ENCODE results near the gene VPS37B.

DNA sequence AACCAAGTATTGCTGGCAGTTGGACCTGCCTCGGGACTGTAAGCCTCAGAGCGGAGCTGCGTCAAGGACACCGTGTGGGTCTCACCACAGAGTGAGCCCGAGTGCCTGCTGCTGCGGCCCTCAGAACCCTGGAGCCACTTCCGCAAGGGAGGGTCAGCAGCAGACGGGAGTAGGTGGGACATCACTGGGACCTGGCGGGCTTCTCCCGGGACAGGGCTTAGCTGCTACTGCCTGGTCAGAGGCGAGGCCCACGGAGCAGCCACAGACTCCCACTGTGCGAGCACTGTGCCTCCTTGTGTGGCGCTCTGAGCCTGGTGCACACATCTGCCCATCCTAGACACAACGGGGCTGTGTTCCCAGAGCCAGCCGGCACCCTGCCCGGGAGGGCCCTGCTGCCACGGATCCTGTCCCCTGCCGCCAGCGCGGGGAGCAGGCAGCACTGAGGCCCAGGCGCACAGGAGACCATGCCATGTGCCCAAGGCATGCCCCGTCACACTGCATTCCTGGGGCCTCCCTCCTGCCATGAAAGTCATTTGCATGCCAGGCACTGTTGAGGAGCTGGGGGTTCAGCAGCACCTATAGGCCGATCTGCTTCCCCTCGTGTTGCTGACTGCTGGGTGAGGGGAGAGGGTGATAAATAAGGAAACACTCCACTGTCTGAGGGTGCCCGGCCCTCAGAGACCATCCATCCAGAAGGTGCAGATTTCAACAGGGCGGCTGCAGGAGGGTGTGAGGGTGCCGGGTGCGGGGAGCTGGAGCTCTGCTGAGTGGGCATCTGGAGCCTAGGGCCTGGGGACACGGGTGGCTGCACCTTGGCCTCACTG lies 50.7 kb downstream of the VPS37B start:
- TF ChIP-seq, protein P1, sequence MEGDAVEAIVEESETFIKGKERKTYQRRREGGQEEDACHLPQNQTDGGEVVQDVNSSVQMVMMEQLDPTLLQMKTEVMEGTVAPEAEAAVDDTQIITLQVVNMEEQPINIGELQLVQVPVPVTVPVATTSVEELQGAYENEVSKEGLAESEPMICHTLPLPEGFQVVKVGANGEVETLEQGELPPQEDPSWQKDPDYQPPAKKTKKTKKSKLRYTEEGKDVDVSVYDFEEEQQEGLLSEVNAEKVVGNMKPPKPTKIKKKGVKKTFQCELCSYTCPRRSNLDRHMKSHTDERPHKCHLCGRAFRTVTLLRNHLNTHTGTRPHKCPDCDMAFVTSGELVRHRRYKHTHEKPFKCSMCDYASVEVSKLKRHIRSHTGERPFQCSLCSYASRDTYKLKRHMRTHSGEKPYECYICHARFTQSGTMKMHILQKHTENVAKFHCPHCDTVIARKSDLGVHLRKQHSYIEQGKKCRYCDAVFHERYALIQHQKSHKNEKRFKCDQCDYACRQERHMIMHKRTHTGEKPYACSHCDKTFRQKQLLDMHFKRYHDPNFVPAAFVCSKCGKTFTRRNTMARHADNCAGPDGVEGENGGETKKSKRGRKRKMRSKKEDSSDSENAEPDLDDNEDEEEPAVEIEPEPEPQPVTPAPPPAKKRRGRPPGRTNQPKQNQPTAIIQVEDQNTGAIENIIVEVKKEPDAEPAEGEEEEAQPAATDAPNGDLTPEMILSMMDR (IDR thresholded peaks at IDR 0.05), result no peak
- TF ChIP-seq POLR2A (IDR thresholded peaks at IDR 0.05), result no peak
- no peak for TF ChIP-seq EP300 (IDR thresholded peaks at IDR 0.05; ENCODE audit: low read depth)
- TF ChIP-seq POLR2AphosphoS5 (IDR thresholded peaks at IDR 0.05), result no peak

Data from transverse colon (tissue), 4 donors.